Thyroid gland (tissue), 4 donors: ENCODE results near the gene GRB10. TPM values are rescaled to one million over a fixed set of nuclear protein-coding genes. Genes with fewer than 3 reads are reported as not detected.
A peak's percentile ranks its signal among the peaks of the same experiment; 100 is the strongest.

Experiments
- DNase-seq, 2 donors: peaks; one replicate each; pipeline ENCODE4 v3.0.0-alpha.2; 2019
- H3K27ac ChIP-seq, 3 donors: fragments of 200-600 bp; sonication (generic); 1 replicate in 2 of 3; 2 replicates in 1 of 3; pipeline ENCODE4 v1.5.1; 2016 to 2019; ENCODE audit warnings: mild to moderate bottlenecking in 1 of 3, moderate library complexity in 1 of 3
- H3K27me3 ChIP-seq: fragments of 200-600 bp; sonication (generic); one replicate; pipeline ENCODE4 v1.5.1; 2019
- H3K36me3 ChIP-seq, 2 donors: fragments of 200-600 bp; sonication (generic); one replicate each; pipeline ENCODE4 v1.5.1; 2016 to 2019
- H3K4me1 ChIP-seq, 2 donors: fragments of 200-600 bp; sonication (generic); one replicate each; pipeline ENCODE4 v1.5.1; 2017 to 2019
- H3K4me3 ChIP-seq, 3 donors: fragments of 200-600 bp; sonication (generic); replicated peaks in 1 of 3; 1 replicate in 2 of 3; 2 replicates in 1 of 3; pipeline ENCODE4 v1.5.1; 2016; ENCODE audit warnings: mild to moderate bottlenecking in 1 of 3
- H3K9me3 ChIP-seq: fragments of 200-600 bp; sonication (generic); one replicate; pipeline ENCODE4 v1.5.1; 2017
- POLR2A ChIP-seq, 2 donors: fragments of 450-650 bp; IDR thresholded peaks; one replicate each; pipeline ENCODE4 v1.6.1; 2017; ENCODE audit warnings: antibody characterized with exemption in 2 of 2, mild to moderate bottlenecking in 2 of 2, moderate library complexity in 1 of 2
- WGBS, 2 donors: methylation state at CpG; one replicate each; pipeline ENCODE4 v1.1.5; 2017; 5-methylcytosine and 5-hydroxymethylcytosine counted together
- intact Hi-C: fragments of 100-400 bp; cut with DNase I; formaldehyde crosslinking; loops from one replicate; pipeline ENCODE4 v1.15.1; 2023
- total RNA-seq, 4 donors: library from RNA; depleted of rRNA; stranded (reverse); fragments of >200 nt; gene quantifications; one replicate each; pipeline ENCODE4 v1.2.3, GENCODE V29; 2016
- TF ChIP-seq, protein P1 (sequence below), 6 experiments: fragments of 200-600 bp in 3 of 6; fragments of 450-650 bp in 3 of 6; sonication (generic) in 3 of 6; IDR thresholded peaks; one replicate each; pipeline ENCODE4 v1.5.1; 2016 to 2019; ENCODE audit warnings: antibody characterized with exemption in 6 of 6, mild to moderate bottlenecking in 2 of 6, inconsistent platforms in 1 of 6, moderate library complexity in 1 of 6

Gene GRB10
- total RNA-seq, 4 donors from 2014 or later: 21.3 to 99.2 (median 39.6) TPM

DNA sequence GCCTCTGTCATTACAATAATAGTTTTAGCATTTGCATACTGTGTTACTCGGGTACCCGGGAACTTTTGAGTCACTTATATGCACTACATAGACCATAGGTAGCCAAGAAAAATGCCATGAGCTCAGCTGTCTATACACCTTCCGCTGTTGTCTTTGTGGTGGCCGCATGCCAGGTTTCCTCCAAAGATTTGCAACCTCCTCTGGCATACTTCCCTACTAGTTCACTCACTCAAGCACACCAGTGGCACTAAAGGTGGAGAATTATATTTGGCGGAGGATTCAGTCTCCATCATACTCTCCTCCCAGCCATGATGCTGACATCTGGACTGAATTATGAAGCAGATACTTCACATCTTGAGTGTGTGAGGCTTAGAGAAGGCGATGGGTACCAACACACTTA lies 35.6 kb upstream of the GRB10 start:
- Histone ChIP-seq H3K27ac (no peak overlapping the region), H3K36me3 (no peaks in the 10 kb centered on the region), H3K4me3 (no peak overlapping the region), H3K4me1 (no peaks in the 10 kb centered on the region), H3K27me3 (no peaks in the 10 kb centered on the region), H3K9me3 (no peaks in the 10 kb centered on the region)
- DNase-seq: peak; percentile 57 to 79
- TF ChIP-seq, protein P1, sequence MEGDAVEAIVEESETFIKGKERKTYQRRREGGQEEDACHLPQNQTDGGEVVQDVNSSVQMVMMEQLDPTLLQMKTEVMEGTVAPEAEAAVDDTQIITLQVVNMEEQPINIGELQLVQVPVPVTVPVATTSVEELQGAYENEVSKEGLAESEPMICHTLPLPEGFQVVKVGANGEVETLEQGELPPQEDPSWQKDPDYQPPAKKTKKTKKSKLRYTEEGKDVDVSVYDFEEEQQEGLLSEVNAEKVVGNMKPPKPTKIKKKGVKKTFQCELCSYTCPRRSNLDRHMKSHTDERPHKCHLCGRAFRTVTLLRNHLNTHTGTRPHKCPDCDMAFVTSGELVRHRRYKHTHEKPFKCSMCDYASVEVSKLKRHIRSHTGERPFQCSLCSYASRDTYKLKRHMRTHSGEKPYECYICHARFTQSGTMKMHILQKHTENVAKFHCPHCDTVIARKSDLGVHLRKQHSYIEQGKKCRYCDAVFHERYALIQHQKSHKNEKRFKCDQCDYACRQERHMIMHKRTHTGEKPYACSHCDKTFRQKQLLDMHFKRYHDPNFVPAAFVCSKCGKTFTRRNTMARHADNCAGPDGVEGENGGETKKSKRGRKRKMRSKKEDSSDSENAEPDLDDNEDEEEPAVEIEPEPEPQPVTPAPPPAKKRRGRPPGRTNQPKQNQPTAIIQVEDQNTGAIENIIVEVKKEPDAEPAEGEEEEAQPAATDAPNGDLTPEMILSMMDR (IDR thresholded peaks at IDR 0.05): no peak
- no peak for TF ChIP-seq POLR2A (IDR thresholded peaks at IDR 0.05)
- intact Hi-C loops: no loop called here
- 29 to 40% methylated on average over 6 of the region's 6 CpGs for WGBS, 2 donors

DNA sequence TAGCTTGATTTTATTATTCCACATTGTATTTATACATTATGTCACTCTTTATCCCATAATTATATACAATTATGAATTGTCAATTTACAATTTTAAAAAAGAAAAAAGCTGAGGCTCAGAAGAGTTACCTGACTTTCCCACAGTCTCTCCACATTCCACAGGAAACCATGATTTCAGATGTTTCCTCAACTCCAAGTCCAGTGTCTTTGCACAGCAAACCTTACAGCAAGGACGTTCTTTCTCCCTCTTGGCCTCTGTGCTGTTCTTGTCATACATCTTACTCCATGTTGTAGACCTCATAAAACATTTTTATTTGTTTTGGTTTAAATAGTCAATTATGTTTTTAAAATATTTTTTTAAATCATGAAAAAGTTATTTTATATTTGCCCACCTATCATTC lies 34.9 kb upstream of the GRB10 start:
- Histone ChIP-seq H3K4me1 (peaks cover 4 to 8% of the 10 kb centered on the region in 2 donors), H3K27me3 (no peaks in the 10 kb centered on the region), H3K27ac (no peak overlapping the region), H3K36me3 (no peaks in the 10 kb centered on the region), H3K9me3 (no peaks in the 10 kb centered on the region), H3K4me3 (no peak overlapping the region)
- 68 to 70% methylated on average over 1 of the region's 1 CpG for WGBS, 2 donors
- intact Hi-C loops: no loop called here
- TF ChIP-seq, protein P1 (IDR thresholded peaks at IDR 0.05): no peak
- no peak for TF ChIP-seq POLR2A (IDR thresholded peaks at IDR 0.05)
- no peak for DNase-seq

DNA sequence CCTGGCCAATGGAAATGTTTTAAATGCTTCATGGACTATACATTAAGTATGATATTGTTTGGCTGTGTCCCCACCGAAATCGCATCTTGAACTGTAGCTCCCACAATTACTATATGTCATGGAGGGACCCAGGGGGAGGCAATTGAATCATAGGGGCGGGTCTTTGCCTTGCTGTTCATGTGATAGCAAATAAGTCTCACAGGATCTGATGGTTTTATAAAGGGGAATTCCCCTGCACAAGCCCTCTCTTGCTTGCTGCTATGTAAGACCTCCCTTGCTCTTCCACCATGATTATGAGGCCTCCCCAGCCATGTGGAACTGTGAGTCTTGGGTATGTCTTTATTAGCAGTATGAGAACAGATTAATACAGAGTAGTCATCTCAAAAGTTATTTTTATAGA lies 32.4 kb upstream of the GRB10 start:
- Histone ChIP-seq H3K36me3 (no peaks in the 10 kb centered on the region), H3K27me3 (no peaks in the 10 kb centered on the region), H3K27ac (no peak overlapping the region), H3K4me1 (peaks cover 4 to 13% of the 10 kb centered on the region in 2 donors), H3K9me3 (no peaks in the 10 kb centered on the region), H3K4me3 (no peak overlapping the region)
- no peak for DNase-seq
- 96 to 98% methylated on average over 3 of the region's 3 CpGs for WGBS, 2 donors
- no peak for TF ChIP-seq POLR2A (IDR thresholded peaks at IDR 0.05)
- TF ChIP-seq, protein P1 (IDR thresholded peaks at IDR 0.05): no peak
- intact Hi-C loops: no loop called here

DNA sequence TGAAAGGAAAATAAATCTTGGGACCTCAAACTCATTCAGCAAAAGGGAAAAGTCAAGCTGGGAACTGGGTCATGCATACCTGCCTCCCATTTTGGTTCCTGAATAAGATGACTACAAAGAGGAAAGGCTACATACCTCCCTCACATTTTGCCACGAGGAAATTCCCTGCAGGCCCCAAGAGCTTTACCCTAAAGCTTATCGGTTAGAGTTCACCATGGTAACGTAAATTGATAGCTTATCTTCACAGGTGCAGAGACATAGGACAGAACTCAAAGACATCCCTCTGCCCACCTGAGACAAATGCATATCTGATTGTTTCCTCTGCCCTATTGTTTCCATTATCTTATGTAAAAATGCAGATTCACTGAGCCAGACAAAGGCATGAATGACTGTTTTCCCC lies 31.5 kb upstream of the GRB10 start:
- WGBS, 2 donors: 73 to 79% methylated on average over 3 of the region's 3 CpGs
- no peaks in the 10 kb centered on the region for H3K36me3 ChIP-seq
- no peaks in the 10 kb centered on the region for H3K9me3 ChIP-seq
- H3K27ac ChIP-seq: no peak overlapping the region
- H3K4me1 ChIP-seq: peaks cover 4 to 13% of the 10 kb centered on the region in 2 donors
- no peak for TF ChIP-seq POLR2A (IDR thresholded peaks at IDR 0.05)
- TF ChIP-seq, protein P1 (IDR thresholded peaks at IDR 0.05): no peak
- intact Hi-C loops: no loop called here
- DNase-seq: no peak
- H3K27me3 ChIP-seq: no peaks in the 10 kb centered on the region
- H3K4me3 ChIP-seq: no peak overlapping the region

DNA sequence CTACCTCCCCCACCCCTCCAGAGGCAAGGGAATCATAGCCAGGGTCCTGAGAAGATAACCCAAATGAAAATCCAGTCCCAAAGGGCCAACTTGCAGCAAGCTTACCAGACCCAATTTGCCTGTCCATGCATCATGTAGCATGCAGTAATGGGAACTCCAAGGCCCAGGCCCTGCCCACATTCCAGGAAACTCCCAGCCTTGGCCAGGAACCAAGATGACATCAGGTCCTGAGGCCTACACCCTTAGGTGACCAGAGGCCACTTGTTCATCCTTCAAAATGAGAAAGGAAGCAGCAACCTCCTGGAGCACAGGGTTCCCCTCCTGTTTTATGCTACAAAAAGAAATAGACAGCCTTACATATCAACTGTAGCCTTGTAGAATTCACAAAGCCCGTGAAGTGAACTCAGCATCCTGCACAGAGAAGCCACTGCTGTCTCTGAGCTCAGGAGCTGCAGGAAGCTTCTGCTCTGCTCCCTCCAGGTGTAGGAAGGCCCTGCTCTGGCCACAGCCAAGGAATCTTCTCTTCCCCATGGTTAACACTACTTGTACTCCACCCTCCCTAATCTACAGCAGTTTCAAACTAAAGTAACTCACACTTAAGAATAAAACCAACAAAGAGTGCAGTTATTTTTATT lies 30.3 kb upstream of the GRB10 start:
- no peaks in the 10 kb centered on the region for H3K9me3 ChIP-seq
- H3K27me3 ChIP-seq: no peaks in the 10 kb centered on the region
- intact Hi-C loops: no loop called here
- no peak overlapping the region for H3K4me3 ChIP-seq
- no peaks in the 10 kb centered on the region for H3K36me3 ChIP-seq
- peak overlapping the region in 1 of 3 donors; percentile 8 for H3K27ac ChIP-seq
- peak; percentile 84 to 93 for DNase-seq
- WGBS, 2 donors: 42 to 64% methylated on average over 1 of the region's 1 CpG
- H3K4me1 ChIP-seq: peaks cover 4 to 13% of the 10 kb centered on the region in 2 donors
- TF ChIP-seq, protein P1 (IDR thresholded peaks at IDR 0.05): no peak
- no peak for TF ChIP-seq POLR2A (IDR thresholded peaks at IDR 0.05)
